ENCODE measurements around the gene POF1B.

Gene POF1B

GRCh38 chrX:85379174-85379907, at the start of gene POF1B:
Gene POF1B, minus strand, starts transcription at chrX:85379665. Its CDS starts 211 bp downstream, at chrX:85379454.
- no peak within 1 kb of the TSS for H3K9ac ChIP-seq (ENCODE audit: low read length in 5 of 5)
- no peaks in the 10 kb centered on the region for H3K36me3 ChIP-seq (ENCODE audit: control insufficient read depth in 5 of 5, insufficient read depth in 5 of 5, low read length in 5 of 5)
- peaks cover 0 to 4% (median 0%) of the 10 kb centered on the region in 5 donors for H3K27me3 ChIP-seq (ENCODE audit: control insufficient read depth in 5 of 5, insufficient read depth in 4 of 5, low read length in 5 of 5)
- H3K27ac ChIP-seq (ENCODE audit: low read depth, low read length), result no peak within 1 kb of the TSS
- no peak within 1 kb of the TSS for H3K4me3 ChIP-seq (ENCODE audit: low read depth in 1 of 5, low read length in 5 of 5)
- no peaks in the 10 kb centered on the region for H3K9me3 ChIP-seq (ENCODE audit: control insufficient read depth in 5 of 5, low read length in 5 of 5)
- no peaks in the 10 kb centered on the region for H3K4me1 ChIP-seq (ENCODE audit: control insufficient read depth in 5 of 5, insufficient read depth in 5 of 5, low read length in 5 of 5)

- no peaks in the 10 kb centered on the region for H3K36me3 ChIP-seq (ENCODE audit: control insufficient read depth in 5 of 5, insufficient read depth in 5 of 5, low read length in 5 of 5)
- peaks cover 0 to 11% (median 4%) of the 10 kb centered on the region in 5 donors for H3K9me3 ChIP-seq (ENCODE audit: control insufficient read depth in 5 of 5, low read length in 5 of 5)
- no peak overlapping the region for H3K4me3 ChIP-seq (ENCODE audit: low read depth in 1 of 5, low read length in 5 of 5)
- no peaks in the 10 kb centered on the region for H3K4me1 ChIP-seq (ENCODE audit: control insufficient read depth in 5 of 5, insufficient read depth in 5 of 5, low read length in 5 of 5)
- H3K9ac ChIP-seq (ENCODE audit: low read length in 5 of 5), result no peak overlapping the region
- no peaks in the 10 kb centered on the region for H3K27me3 ChIP-seq (ENCODE audit: control insufficient read depth in 5 of 5, insufficient read depth in 4 of 5, low read length in 5 of 5)
- no peak overlapping the region for H3K27ac ChIP-seq (ENCODE audit: low read depth, low read length)
These were observed 49.6 kb upstream of the POF1B start for GRCh38 chrX:85429066-85429465.

- no peak overlapping the region for H3K4me3 ChIP-seq (ENCODE audit: low read depth in 1 of 5, low read length in 5 of 5)
- no peak overlapping the region for H3K27ac ChIP-seq (ENCODE audit: low read depth, low read length)
- peaks cover 0 to 5% (median 0%) of the 10 kb centered on the region in 5 donors for H3K27me3 ChIP-seq (ENCODE audit: control insufficient read depth in 5 of 5, insufficient read depth in 4 of 5, low read length in 5 of 5)
- no peak overlapping the region for H3K9ac ChIP-seq (ENCODE audit: low read length in 5 of 5)
- no peaks in the 10 kb centered on the region for H3K4me1 ChIP-seq (ENCODE audit: control insufficient read depth in 5 of 5, insufficient read depth in 5 of 5, low read length in 5 of 5)
- no peaks in the 10 kb centered on the region for H3K36me3 ChIP-seq (ENCODE audit: control insufficient read depth in 5 of 5, insufficient read depth in 5 of 5, low read length in 5 of 5)
- H3K9me3 ChIP-seq (ENCODE audit: control insufficient read depth in 5 of 5, low read length in 5 of 5), result no peaks in the 10 kb centered on the region
These were observed 39.8 kb upstream of the POF1B start for GRCh38 chrX:85419293-85419692.

GRCh38 chrX:85391878-85392238, 12.4 kb upstream of the POF1B start:
- H3K9me3 ChIP-seq (ENCODE audit: control insufficient read depth in 5 of 5, low read length in 5 of 5), result peaks cover 0 to 4% (median 0%) of the 10 kb centered on the region in 5 donors

GRCh38 chrX:85391185-85391877, 11.9 kb upstream of the POF1B start:
- Histone ChIP-seq H3K4me3 (ENCODE audit: low read depth in 1 of 5, low read length in 5 of 5) (no peak overlapping the region), H3K4me1 (ENCODE audit: control insufficient read depth in 5 of 5, insufficient read depth in 5 of 5, low read length in 5 of 5) (no peaks in the 10 kb centered on the region), H3K9me3 (ENCODE audit: control insufficient read depth in 5 of 5, low read length in 5 of 5) (peaks cover 0 to 4% (median 0%) of the 10 kb centered on the region in 5 donors), H3K36me3 (ENCODE audit: control insufficient read depth in 5 of 5, insufficient read depth in 5 of 5, low read length in 5 of 5) (no peaks in the 10 kb centered on the region), H3K27ac (ENCODE audit: low read depth, low read length) (no peak overlapping the region), H3K9ac (ENCODE audit: low read length in 5 of 5) (no peak overlapping the region), H3K27me3 (ENCODE audit: control insufficient read depth in 5 of 5, insufficient read depth in 4 of 5, low read length in 5 of 5) (no peaks in the 10 kb centered on the region)

More at GRCh38 chrX:85391878-85392238, 12.4 kb upstream of the POF1B start:
- H3K9ac ChIP-seq (ENCODE audit: low read length in 5 of 5), result no peak overlapping the region
- no peak overlapping the region for H3K4me3 ChIP-seq (ENCODE audit: low read depth in 1 of 5, low read length in 5 of 5)
- H3K4me1 ChIP-seq (ENCODE audit: control insufficient read depth in 5 of 5, insufficient read depth in 5 of 5, low read length in 5 of 5), result no peaks in the 10 kb centered on the region
- H3K27ac ChIP-seq (ENCODE audit: low read depth, low read length), result no peak overlapping the region
- H3K27me3 ChIP-seq (ENCODE audit: control insufficient read depth in 5 of 5, insufficient read depth in 4 of 5, low read length in 5 of 5), result no peaks in the 10 kb centered on the region
- no peaks in the 10 kb centered on the region for H3K36me3 ChIP-seq (ENCODE audit: control insufficient read depth in 5 of 5, insufficient read depth in 5 of 5, low read length in 5 of 5)

GRCh38 chrX:85381602-85382001, 2.1 kb upstream of the POF1B start:
- Histone ChIP-seq H3K27ac (ENCODE audit: low read depth, low read length) (no peak overlapping the region), H3K36me3 (ENCODE audit: control insufficient read depth in 5 of 5, insufficient read depth in 5 of 5, low read length in 5 of 5) (no peaks in the 10 kb centered on the region), H3K4me3 (ENCODE audit: low read depth in 1 of 5, low read length in 5 of 5) (no peak overlapping the region), H3K4me1 (ENCODE audit: control insufficient read depth in 5 of 5, insufficient read depth in 5 of 5, low read length in 5 of 5) (no peaks in the 10 kb centered on the region), H3K9ac (ENCODE audit: low read length in 5 of 5) (no peak overlapping the region), H3K27me3 (ENCODE audit: control insufficient read depth in 5 of 5, insufficient read depth in 4 of 5, low read length in 5 of 5) (peaks cover 0 to 4% (median 0%) of the 10 kb centered on the region in 5 donors), H3K9me3 (ENCODE audit: control insufficient read depth in 5 of 5, low read length in 5 of 5) (no peaks in the 10 kb centered on the region)

GRCh38 chrX:85378461-85378860, 1.0 kb downstream of the POF1B start:
- Histone ChIP-seq H3K4me3 (ENCODE audit: low read depth in 1 of 5, low read length in 5 of 5) (no peak overlapping the region), H3K9ac (ENCODE audit: low read length in 5 of 5) (no peak overlapping the region)

GRCh38 chrX:85375333-85375738, 4.1 kb downstream of the POF1B start:
- no peaks in the 10 kb centered on the region for H3K4me1 ChIP-seq (ENCODE audit: control insufficient read depth in 5 of 5, insufficient read depth in 5 of 5, low read length in 5 of 5)
- H3K36me3 ChIP-seq (ENCODE audit: control insufficient read depth in 5 of 5, insufficient read depth in 5 of 5, low read length in 5 of 5), result no peaks in the 10 kb centered on the region
- H3K27ac ChIP-seq (ENCODE audit: low read depth, low read length), result no peak overlapping the region
- H3K9me3 ChIP-seq (ENCODE audit: control insufficient read depth in 5 of 5, low read length in 5 of 5), result no peaks in the 10 kb centered on the region
- H3K9ac ChIP-seq (ENCODE audit: low read length in 5 of 5), result no peak overlapping the region
- peaks cover 0 to 4% (median 0%) of the 10 kb centered on the region in 5 donors for H3K27me3 ChIP-seq (ENCODE audit: control insufficient read depth in 5 of 5, insufficient read depth in 4 of 5, low read length in 5 of 5)
- no peak overlapping the region for H3K4me3 ChIP-seq (ENCODE audit: low read depth in 1 of 5, low read length in 5 of 5)

More at GRCh38 chrX:85378461-85378860, 1.0 kb downstream of the POF1B start:
- Histone ChIP-seq H3K9me3 (ENCODE audit: control insufficient read depth in 5 of 5, low read length in 5 of 5) (no peaks in the 10 kb centered on the region), H3K27me3 (ENCODE audit: control insufficient read depth in 5 of 5, insufficient read depth in 4 of 5, low read length in 5 of 5) (peaks cover 0 to 4% (median 0%) of the 10 kb centered on the region in 5 donors), H3K27ac (ENCODE audit: low read depth, low read length) (no peak overlapping the region), H3K36me3 (ENCODE audit: control insufficient read depth in 5 of 5, insufficient read depth in 5 of 5, low read length in 5 of 5) (no peaks in the 10 kb centered on the region), H3K4me1 (ENCODE audit: control insufficient read depth in 5 of 5, insufficient read depth in 5 of 5, low read length in 5 of 5) (no peaks in the 10 kb centered on the region)

- H3K4me3 ChIP-seq (ENCODE audit: low read depth in 1 of 5, low read length in 5 of 5), result no peak overlapping the region
- no peaks in the 10 kb centered on the region for H3K36me3 ChIP-seq (ENCODE audit: control insufficient read depth in 5 of 5, insufficient read depth in 5 of 5, low read length in 5 of 5)
- H3K27me3 ChIP-seq (ENCODE audit: control insufficient read depth in 5 of 5, insufficient read depth in 4 of 5, low read length in 5 of 5), result peaks cover 0 to 3% (median 0%) of the 10 kb centered on the region in 5 donors
- no peaks in the 10 kb centered on the region for H3K9me3 ChIP-seq (ENCODE audit: control insufficient read depth in 5 of 5, low read length in 5 of 5)
- H3K9ac ChIP-seq (ENCODE audit: low read length in 5 of 5), result no peak overlapping the region
- no peak overlapping the region for H3K27ac ChIP-seq (ENCODE audit: low read depth, low read length)
- no peaks in the 10 kb centered on the region for H3K4me1 ChIP-seq (ENCODE audit: control insufficient read depth in 5 of 5, insufficient read depth in 5 of 5, low read length in 5 of 5)
These were observed 14.0 kb downstream of the POF1B start for GRCh38 chrX:85365370-85365995.

GRCh38 chrX:85359051-85359450, 20.4 kb downstream of the POF1B start:
- Histone ChIP-seq H3K4me3 (ENCODE audit: low read depth in 1 of 5, low read length in 5 of 5) (no peak overlapping the region), H3K27me3 (ENCODE audit: control insufficient read depth in 5 of 5, insufficient read depth in 4 of 5, low read length in 5 of 5) (peaks cover 0 to 3% (median 0%) of the 10 kb centered on the region in 5 donors), H3K27ac (ENCODE audit: low read depth, low read length) (no peak overlapping the region), H3K4me1 (ENCODE audit: control insufficient read depth in 5 of 5, insufficient read depth in 5 of 5, low read length in 5 of 5) (no peaks in the 10 kb centered on the region), H3K9ac (ENCODE audit: low read length in 5 of 5) (no peak overlapping the region), H3K9me3 (ENCODE audit: control insufficient read depth in 5 of 5, low read length in 5 of 5) (no peaks in the 10 kb centered on the region), H3K36me3 (ENCODE audit: control insufficient read depth in 5 of 5, insufficient read depth in 5 of 5, low read length in 5 of 5) (no peaks in the 10 kb centered on the region)
